Suprapubic skin (tissue), 4 donors: Measurements from ENCODE around the gene IFRD2.

Source experiments
- POLR2A ChIP-seq, 2 donors: fragments of 450-650 bp; IDR thresholded peaks; one replicate each; pipeline ENCODE4 v1.6.1; 2017; ENCODE audit warnings: antibody characterized with exemption in 2 of 2, mild to moderate bottlenecking in 2 of 2, moderate library complexity in 2 of 2
- POLR2AphosphoS5 ChIP-seq, 3 donors: sonication (generic); formaldehyde crosslinking; IDR thresholded peaks; one replicate each; pipeline ENCODE4 v1.6.1; 2017; ENCODE audit warnings: antibody characterized with exemption in 3 of 3
- TF ChIP-seq, protein P1 (sequence below), 2 donors: fragments of 200-600 bp in 1 of 2; fragments of 450-650 bp in 1 of 2; sonication (generic) in 1 of 2; IDR thresholded peaks; one replicate each; pipeline ENCODE4 v1.5.1; 2016 to 2019; ENCODE audit warnings: antibody characterized with exemption in 2 of 2, mild to moderate bottlenecking in 1 of 2, moderate library complexity in 1 of 2

DNA sequence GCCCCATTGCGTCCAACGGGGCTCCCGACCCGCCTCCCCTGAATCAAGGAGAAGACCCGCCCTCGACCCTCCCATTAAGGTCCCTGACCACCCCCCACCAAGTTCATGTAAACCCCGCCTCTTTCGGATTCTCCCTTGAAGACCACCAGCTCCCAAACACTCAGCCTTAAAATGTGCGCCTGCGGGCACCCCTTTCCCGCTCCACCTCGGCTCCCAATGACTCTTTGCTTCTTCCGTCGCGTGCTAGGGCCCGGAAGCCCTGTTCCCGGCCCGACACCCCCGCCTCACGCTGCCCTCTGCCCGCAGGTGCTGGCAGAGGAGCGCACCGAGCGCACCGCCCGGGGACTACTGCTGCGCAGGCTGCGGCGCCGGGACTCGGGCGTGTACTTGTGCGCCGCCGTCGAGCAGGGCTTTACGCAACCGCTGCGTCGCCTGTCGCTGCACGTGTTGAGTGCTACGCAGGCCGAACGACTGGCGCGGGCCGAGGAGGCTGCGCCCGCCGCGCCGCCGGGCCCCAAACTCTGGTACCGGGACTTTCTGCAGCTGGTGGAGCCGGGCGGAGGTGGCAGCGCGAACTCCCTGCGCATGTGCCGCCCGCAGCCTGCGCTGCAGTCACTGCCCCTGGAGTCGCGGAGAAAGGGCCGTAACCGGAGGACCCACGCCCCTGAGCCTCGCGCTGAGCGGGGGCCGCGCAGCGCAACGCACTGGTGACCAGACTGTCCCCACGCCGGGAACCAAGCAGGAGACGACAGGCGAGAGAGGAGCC is 16.1 kb downstream of the IFRD2 start:
- TF ChIP-seq, protein P1, sequence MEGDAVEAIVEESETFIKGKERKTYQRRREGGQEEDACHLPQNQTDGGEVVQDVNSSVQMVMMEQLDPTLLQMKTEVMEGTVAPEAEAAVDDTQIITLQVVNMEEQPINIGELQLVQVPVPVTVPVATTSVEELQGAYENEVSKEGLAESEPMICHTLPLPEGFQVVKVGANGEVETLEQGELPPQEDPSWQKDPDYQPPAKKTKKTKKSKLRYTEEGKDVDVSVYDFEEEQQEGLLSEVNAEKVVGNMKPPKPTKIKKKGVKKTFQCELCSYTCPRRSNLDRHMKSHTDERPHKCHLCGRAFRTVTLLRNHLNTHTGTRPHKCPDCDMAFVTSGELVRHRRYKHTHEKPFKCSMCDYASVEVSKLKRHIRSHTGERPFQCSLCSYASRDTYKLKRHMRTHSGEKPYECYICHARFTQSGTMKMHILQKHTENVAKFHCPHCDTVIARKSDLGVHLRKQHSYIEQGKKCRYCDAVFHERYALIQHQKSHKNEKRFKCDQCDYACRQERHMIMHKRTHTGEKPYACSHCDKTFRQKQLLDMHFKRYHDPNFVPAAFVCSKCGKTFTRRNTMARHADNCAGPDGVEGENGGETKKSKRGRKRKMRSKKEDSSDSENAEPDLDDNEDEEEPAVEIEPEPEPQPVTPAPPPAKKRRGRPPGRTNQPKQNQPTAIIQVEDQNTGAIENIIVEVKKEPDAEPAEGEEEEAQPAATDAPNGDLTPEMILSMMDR (IDR thresholded peaks at IDR 0.05) = no peak
- TF ChIP-seq POLR2AphosphoS5 (IDR thresholded peaks at IDR 0.05) = no peak
- TF ChIP-seq POLR2A (IDR thresholded peaks at IDR 0.05) = no peak
